Fibroblast of skin of scalp (primary cell): Measurements from ENCODE around the gene HSPA12B.

Experiments
- DNase-seq: peaks from one replicate; pipeline ENCODE4 v3.0.0-alpha.2; 2013

The HSPA12B gene

DNA sequence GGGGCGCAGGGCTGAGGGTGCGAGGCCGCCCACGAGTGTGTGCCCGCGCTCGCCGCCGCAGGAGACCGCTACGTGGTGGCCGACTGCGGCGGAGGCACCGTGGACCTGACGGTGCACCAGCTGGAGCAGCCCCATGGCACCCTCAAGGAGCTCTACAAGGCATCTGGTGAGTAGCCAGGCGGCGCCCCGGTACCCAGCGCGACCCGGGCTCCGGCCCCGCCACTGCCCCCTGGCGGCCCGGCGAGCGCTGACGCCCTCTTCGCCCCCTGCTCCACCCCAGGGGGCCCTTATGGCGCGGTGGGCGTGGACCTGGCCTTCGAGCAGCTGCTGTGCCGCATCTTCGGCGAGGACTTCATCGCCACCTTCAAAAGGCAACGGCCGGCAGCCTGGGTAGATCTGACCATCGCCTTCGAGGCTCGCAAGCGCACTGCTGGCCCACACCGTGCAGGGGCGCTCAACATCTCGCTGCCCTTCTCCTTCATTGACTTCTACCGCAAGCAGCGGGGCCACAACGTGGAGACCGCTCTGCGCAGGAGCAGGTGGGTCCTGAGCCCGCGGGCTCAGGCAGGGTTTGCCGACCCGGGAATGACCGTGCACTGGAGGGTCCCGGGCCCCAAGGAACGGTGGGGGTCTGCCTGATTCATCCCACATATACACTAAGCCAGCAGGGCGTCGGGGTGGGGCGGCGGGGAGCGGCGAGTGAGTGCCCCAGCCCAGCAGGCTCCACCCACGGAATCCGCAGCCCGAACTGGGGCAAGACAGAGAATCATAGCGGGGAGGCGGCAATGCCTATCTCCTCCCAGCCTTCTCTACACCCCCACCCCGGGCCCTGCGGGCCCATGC, 17.4 kb downstream of the HSPA12B start:
- DNase-seq = no peak

DNA sequence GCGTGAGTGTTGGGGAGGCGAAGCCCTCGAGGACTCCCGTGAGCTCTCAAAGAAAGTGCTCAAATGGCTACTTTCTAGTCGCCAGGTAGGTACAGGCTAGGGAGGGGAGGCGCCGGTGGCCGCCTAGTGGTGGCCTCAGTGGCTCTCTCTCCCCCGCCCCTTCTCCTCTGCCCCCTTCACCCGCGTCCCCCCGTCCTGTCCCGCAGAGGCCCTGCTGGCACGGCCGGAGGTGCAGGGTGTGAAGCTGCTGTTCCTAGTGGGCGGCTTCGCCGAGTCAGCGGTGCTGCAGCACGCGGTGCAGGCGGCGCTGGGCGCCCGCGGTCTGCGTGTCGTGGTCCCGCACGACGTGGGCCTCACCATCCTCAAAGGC, 18.8 kb downstream of the HSPA12B start:
- DNase-seq = no peak

GRCh38 chr20:3751675-3752385, 19.3 kb downstream of the HSPA12B start:
- DNase-seq = no peak

- no peak for DNase-seq
Measured at GRCh38 chr20:3752386-3752759, 19.9 kb downstream of the HSPA12B start.

- peak; percentile 64 for DNase-seq
Measured at GRCh38 chr20:3753098-3753497, 20.6 kb downstream of the HSPA12B start.

DNA sequence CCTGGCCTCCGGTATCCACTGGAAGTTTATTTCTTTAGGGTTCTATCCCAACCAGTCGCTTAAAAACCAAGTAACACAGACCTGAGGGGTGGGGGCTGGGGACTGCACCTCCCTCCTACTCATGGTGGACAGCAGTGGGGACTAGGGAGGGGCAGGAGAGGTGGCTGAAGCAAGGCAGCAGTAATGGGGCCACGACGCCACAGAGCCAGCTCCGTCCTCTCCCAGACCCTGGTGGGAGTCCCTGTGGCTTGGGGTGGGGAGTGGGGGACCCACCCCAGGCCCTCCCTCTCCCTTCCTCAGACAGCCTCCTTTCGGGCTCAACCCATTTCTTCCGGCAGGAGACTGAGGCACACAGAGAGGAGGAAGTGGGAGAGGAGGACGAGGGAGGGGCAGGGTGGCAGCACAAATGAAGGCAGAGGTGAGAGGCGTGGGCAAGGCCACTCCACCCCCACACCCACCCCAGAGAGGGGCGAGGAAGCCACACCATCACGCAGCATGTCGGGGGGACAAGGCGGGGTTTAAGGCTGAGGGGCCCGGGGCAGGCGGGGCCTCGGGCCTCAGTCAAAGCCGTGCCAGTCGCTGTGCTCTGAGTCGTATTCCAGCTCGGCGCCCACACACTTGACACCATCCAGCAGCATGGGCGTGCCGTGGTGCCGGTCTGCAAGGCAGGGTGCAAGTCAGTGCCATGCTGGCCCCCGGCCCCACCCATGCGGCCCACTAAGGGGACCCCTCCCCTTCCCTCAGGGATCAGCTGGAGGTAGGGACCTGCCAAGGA, 21.2 kb downstream of the HSPA12B start:
- DNase-seq = no peak

- no peak for DNase-seq
Measured at GRCh38 chr20:3754276-3754630, 21.8 kb downstream of the HSPA12B start.

- no peak for DNase-seq
Measured at GRCh38 chr20:3755269-3755668, 22.8 kb downstream of the HSPA12B start.

DNA sequence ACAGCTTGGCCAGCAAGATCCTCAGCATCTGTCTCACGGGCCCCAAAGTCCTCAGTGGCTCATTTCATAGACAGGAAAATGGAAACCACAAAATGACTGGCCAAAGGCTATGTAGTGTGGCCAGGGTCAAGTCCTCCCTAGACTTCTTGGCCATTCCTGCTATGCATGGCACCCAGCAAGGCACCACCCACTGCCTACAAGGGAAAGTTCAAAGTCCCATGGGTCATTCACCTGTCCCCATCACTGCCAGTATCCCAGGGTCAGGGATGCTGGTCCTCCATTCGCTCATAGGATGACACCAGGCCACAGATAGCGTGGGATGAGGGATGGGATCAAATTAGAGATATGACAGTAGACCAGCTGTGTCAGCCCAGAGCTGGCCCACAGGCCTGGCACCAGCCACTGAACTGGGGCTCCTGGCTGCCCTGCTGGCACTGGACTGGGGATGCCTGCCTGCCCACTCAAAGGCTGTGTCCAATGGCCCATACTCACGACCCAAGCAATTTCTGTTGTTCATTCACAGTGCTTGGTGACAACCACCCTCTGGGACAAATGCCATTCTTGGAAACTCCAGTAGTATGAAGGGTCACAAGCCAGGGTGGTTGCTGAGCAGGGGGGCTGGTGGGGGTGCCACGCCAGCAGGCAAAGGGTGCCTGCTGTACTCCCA, 23.5 kb downstream of the HSPA12B start:
- DNase-seq = no peak

GRCh38 chr20:3757268-3757667, 24.8 kb downstream of the HSPA12B start:
- no peak for DNase-seq

DNA sequence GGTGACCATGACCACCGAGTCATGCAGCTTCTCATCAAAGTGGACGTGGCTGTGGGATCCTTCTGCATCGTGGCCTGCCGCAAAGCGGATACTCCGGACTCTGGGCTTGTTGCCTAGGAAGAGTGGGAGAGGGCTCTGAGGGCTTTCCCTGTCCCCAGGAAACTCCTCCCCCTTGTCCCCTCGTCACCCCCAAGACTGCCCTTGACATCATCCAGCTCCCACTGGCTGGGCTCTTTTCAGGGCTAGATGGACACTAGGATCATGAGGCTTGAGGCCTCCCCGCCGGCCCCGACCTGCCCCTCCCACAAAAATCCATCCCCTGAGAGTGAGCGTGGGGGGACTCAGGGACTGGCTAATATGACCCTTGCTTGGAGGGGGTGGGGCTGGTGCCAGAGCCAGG, 26.1 kb downstream of the HSPA12B start:
- DNase-seq = no peak

DNA sequence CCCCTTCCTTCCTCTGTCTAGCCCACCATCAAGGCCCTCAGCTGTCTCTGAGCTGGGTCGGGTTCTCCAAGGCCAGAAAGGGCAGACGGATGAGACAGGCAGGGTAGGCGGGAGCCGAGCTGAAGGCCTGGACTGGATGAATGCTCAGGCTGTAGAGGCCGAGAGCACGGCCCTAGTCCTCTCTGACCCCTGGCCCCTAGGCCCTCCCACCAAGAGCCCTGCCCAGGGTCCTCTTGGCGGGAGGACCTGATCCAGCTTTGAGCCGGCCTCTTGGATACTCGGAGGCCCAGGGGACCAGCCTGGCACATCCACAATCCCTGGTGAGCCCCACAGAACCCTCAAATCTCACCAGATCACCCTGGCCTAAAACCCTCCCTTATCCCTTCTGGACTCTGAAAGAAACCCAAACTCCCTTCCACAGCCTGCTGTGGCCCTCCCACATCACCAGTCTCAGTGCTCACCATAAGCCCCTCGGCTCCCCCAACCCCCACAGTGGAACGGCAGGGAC, 26.9 kb downstream of the HSPA12B start:
- DNase-seq = no peak

- DNase-seq = no peak
Measured at GRCh38 chr20:3759884-3760283, 27.4 kb downstream of the HSPA12B start.

DNA sequence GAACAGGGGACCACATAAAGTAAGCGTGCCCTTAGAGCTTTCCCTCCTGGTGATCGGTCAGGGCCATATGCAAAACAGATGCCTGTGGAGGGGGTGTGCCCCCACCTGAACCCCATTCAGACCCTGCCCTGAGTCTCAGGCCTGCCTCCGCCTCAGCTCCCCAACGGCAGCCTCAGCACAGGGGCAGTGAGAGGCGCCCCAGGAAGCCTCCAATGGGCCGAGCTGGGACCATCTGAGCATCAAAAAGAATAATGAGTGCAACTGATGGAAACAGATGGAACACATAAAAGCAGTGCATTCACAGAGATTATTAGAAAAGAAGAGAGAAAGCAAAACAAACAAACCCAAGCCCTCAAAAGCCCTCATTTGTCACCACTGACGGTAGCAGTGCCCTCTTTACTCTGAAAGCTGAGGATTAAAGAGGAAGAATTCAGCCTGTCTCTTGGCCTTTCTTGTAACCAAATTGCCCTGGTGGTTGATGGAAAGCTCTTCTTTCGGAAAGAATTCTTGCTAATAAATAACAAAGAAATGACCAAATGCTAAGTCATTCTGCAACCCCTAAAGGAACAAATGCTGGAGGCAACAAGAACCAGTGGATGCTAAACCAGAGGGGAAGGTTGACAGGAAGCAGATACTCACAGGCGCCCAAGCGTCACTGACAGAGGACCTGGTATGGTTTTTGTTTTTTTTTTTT, 28.3 kb downstream of the HSPA12B start:
- no peak for DNase-seq

- DNase-seq = no peak
Measured at GRCh38 chr20:3763671-3764601, 31.5 kb downstream of the HSPA12B start.

DNA sequence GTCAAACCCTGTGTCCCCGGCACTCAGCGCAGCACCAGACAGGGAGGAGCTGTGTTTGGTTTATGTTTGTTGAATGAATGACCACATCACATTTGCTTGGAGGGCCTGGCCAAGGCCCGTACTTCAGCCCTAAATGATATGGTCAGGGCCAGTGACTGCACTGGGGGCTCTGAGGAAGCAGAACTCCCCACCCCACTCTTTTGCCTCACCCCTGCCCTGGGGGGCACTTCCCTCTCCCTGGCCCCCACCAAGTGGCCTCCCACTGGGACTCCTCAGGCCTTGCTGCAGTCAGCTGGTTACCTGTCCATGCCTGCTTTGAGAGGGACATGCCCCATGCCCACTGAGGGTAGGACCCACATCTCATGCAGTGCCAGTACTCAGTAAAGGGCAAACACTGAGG, 32.2 kb downstream of the HSPA12B start:
- DNase-seq = no peak

DNA sequence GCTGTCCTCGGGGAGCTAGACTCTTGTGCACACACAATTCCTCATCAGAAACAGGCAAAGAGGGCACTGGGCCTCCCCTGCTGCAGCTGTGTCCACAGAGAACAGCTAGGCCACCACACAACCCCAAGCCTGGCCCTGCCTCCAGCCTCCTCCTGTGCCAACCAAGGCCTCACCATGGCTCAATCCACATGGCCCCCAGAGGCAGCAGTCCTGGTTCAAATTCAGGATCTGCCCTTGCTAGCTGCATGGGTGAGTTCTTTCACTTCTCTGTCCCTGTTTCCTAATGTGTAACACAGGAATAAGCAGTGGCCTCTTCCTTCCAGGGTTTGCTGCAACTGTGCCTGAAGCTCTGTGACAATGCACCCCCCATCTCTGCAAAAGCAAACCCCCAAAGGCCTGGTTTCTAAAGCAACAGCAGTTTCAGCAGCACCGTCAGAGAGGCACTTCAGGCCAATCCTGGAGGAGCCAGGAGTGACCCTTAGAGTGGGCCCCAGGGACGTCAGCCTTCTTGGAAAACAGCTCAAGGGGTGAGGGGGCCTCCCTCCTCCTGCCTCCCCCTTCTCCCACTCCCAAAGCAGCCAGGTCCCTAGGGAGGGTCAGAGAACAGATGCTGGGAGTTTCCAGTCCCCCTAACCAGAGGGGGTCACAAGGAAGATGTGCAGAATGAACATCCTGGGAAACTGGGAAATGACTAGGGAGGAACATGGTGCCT, 32.8 kb downstream of the HSPA12B start:
- DNase-seq = no peak

DNA sequence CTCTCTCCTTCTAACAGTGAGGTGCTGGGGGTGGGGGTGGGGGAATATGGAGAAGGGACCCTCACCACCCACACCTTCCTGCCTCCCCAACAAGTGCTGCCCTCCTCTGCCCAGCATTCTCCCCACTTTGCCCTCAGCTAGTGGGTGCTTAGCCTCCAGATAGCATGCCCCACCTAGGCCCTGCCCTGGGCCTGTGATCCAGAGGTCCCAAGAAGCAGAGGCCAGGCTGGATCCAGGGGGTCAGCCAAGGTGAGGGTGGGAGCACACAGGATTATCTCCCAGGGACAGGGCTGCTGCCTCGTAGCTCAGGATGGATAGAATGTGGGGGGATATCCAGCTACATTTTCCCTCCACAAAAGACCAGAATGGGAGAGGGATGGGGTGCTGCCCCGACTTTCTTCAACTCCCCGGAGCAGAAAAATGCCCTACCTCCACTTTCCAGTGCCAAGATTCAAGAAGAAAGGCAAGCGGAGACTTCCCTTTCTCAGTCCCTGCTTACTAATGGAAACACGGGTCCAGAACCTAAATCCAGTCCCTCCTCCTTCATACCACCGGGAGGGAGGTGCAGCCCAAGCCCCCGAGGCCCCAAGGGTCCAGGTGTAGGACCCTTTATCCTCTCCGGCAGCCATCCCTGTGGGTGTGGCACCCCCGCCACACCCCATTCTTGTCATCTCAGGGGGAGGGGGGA, 34.1 kb downstream of the HSPA12B start:
- no peak for DNase-seq

- no peak for DNase-seq
Measured at GRCh38 chr20:3767110-3767426, 34.6 kb downstream of the HSPA12B start.
